Suprapubic skin (tissue), 4 donors: ENCODE measurements around the gene FASN. TPM values are rescaled to one million over a fixed set of nuclear protein-coding genes. Genes with fewer than 3 reads are reported as not detected.

Experiments used
- DNase-seq, 2 donors: peaks; one replicate each; pipeline ENCODE4 v3.0.0-alpha.2; 2019; ENCODE audit warnings: low spot score in 2 of 2
- H3K27ac ChIP-seq: fragments of 200-600 bp; sonication (generic); one replicate; pipeline ENCODE4 v1.5.1; 2019
- H3K27me3 ChIP-seq: fragments of 200-600 bp; sonication (generic); one replicate; pipeline ENCODE4 v1.5.1; 2019
- H3K36me3 ChIP-seq: fragments of 200-600 bp; sonication (generic); one replicate; pipeline ENCODE4 v1.5.1; 2019
- H3K4me1 ChIP-seq: fragments of 200-600 bp; sonication (generic); one replicate; pipeline ENCODE4 v1.5.1; 2019
- H3K4me3 ChIP-seq: fragments of 200-600 bp; sonication (generic); one replicate; pipeline ENCODE4 v1.5.1; 2019; ENCODE audit warnings: mild to moderate bottlenecking
- H3K9me3 ChIP-seq: fragments of 200-600 bp; sonication (generic); one replicate; pipeline ENCODE4 v1.5.1; 2019
- CTCF ChIP-seq, 2 donors: fragments of 200-600 bp in 1 of 2; fragments of 450-650 bp in 1 of 2; sonication (generic) in 1 of 2; IDR thresholded peaks; one replicate each; pipeline ENCODE4 v1.5.1; 2016 to 2019; ENCODE audit warnings: antibody characterized with exemption in 2 of 2, mild to moderate bottlenecking in 1 of 2, moderate library complexity in 1 of 2
- EP300 ChIP-seq: sonication (generic); formaldehyde crosslinking; IDR thresholded peaks from one replicate; pipeline ENCODE4 v1.6.1; 2017; ENCODE audit warnings: antibody characterized with exemption
- POLR2A ChIP-seq, 2 donors: fragments of 450-650 bp; IDR thresholded peaks; one replicate each; pipeline ENCODE4 v1.6.1; 2017; ENCODE audit warnings: antibody characterized with exemption in 2 of 2, mild to moderate bottlenecking in 2 of 2, moderate library complexity in 2 of 2
- POLR2AphosphoS5 ChIP-seq, 3 donors: sonication (generic); formaldehyde crosslinking; IDR thresholded peaks; one replicate each; pipeline ENCODE4 v1.6.1; 2017; ENCODE audit warnings: antibody characterized with exemption in 3 of 3
- WGBS: methylation state at CpG from one replicate; pipeline ENCODE4 v1.1.5; 2018; 5-methylcytosine and 5-hydroxymethylcytosine counted together
- total RNA-seq, 4 donors: library from RNA; depleted of rRNA; stranded (reverse); fragments of >200 nt; gene quantifications; one replicate each; pipeline ENCODE4 v1.1.0, GENCODE V29; 2016

The FASN gene
- total RNA-seq, 4 donors from 2014 or later = 278 to 464 (median 359) TPM

GRCh38 chr17:82092995-82093751 is 4.9 kb downstream of the FASN start:
- Histone ChIP-seq H3K4me1 (peaks cover 23% of the 10 kb centered on the region), H3K36me3 (peaks cover 81% of the 10 kb centered on the region), H3K9me3 (no peaks in the 10 kb centered on the region), H3K27me3 (no peaks in the 10 kb centered on the region), H3K4me3 (no peak overlapping the region), H3K27ac (no peak overlapping the region)
- no peak for DNase-seq
- WGBS = 92% methylated on average over 5 of the region's 40 CpGs
- TF ChIP-seq EP300 = no peak
- TF ChIP-seq POLR2AphosphoS5 (IDR thresholded peaks at IDR 0.05) = no peak
- TF ChIP-seq CTCF (IDR thresholded peaks at IDR 0.05) = no peak
- no peak for TF ChIP-seq POLR2A (IDR thresholded peaks at IDR 0.05)

- Histone ChIP-seq H3K4me3 (no peak overlapping the region), H3K27ac (no peak overlapping the region), H3K4me1 (peaks cover 23% of the 10 kb centered on the region), H3K27me3 (no peaks in the 10 kb centered on the region), H3K36me3 (peaks cover 87% of the 10 kb centered on the region), H3K9me3 (no peaks in the 10 kb centered on the region)
- no peak for TF ChIP-seq EP300
- TF ChIP-seq CTCF (IDR thresholded peaks at IDR 0.05) = no peak
- TF ChIP-seq POLR2AphosphoS5 (IDR thresholded peaks at IDR 0.05) = no peak
- WGBS = 100% methylated on average over 1 of the region's 20 CpGs
- DNase-seq = no peak
These were observed 5.4 kb downstream of the FASN start for GRCh38 chr17:82092628-82092994.

- Histone ChIP-seq H3K36me3 (peaks cover 92% of the 10 kb centered on the region), H3K4me3 (no peak overlapping the region), H3K27me3 (no peaks in the 10 kb centered on the region), H3K4me1 (peaks cover 19% of the 10 kb centered on the region), H3K9me3 (no peaks in the 10 kb centered on the region), H3K27ac (no peak overlapping the region)
- no peak for DNase-seq
- no peak for TF ChIP-seq POLR2A (IDR thresholded peaks at IDR 0.05)
- no peak for TF ChIP-seq POLR2AphosphoS5 (IDR thresholded peaks at IDR 0.05)
- no peak for TF ChIP-seq EP300
- TF ChIP-seq CTCF (IDR thresholded peaks at IDR 0.05) = no peak
- 91% methylated on average over 17 of the region's 23 CpGs for WGBS
These were observed 5.9 kb downstream of the FASN start for GRCh38 chr17:82092094-82092586.

GRCh38 chr17:82091264-82092066 is 6.6 kb downstream of the FASN start:
- peaks cover 12% of the 10 kb centered on the region for H3K4me1 ChIP-seq
- no peaks in the 10 kb centered on the region for H3K9me3 ChIP-seq
- no peak for DNase-seq
- WGBS = 81% methylated on average over 9 of the region's 37 CpGs
- H3K4me3 ChIP-seq = no peak overlapping the region
- no peak for TF ChIP-seq EP300
- no peak for TF ChIP-seq CTCF (IDR thresholded peaks at IDR 0.05)
- no peak for TF ChIP-seq POLR2A (IDR thresholded peaks at IDR 0.05)
- TF ChIP-seq POLR2AphosphoS5 (IDR thresholded peaks at IDR 0.05) = no peak
- H3K36me3 ChIP-seq = peaks cover 98% of the 10 kb centered on the region
- no peak overlapping the region for H3K27ac ChIP-seq
- no peaks in the 10 kb centered on the region for H3K27me3 ChIP-seq
